ENCODE results near the gene GNAO1.

GNAO1 gene

DNA sequence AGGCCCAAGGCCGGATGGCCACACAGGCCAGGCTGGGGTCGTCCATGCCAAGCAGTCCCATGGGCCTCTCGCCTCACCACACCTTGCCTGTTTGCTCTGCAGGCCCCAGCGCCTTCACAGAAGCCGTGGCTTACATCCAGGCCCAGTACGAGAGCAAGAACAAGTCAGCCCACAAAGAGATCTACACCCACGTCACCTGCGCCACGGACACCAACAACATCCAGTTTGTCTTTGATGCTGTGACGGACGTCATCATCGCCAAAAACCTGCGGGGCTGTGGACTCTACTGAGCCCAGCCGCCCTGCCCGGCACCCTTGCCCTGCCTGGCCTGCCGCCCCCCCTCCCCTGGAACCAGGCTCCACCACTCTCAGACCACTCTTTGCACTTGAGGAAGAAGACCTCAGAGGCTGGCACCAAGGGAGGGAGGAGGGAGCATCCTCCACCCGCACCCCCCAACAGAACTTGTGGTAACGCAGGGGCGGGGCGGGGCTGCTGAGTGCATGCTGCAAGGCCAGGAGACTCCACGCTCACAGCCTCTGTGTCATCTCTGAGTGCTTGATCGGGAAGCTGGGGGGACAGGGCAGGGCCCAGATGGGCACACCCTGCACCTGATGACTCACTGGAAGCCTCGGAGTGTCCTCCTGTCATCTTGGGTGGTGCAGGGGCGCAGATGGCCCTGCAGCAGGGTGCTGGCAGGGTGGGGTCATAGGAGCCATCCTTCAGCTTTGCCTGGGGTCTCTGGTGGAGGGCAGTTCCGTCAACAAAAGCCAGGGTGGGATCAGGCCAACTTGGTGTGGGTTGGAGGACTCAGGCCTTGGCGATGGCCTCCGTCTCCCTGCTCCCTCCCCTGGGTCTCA lies 152.6 kb downstream of the GNAO1 start:
- TF ChIP-seq, protein P1, sequence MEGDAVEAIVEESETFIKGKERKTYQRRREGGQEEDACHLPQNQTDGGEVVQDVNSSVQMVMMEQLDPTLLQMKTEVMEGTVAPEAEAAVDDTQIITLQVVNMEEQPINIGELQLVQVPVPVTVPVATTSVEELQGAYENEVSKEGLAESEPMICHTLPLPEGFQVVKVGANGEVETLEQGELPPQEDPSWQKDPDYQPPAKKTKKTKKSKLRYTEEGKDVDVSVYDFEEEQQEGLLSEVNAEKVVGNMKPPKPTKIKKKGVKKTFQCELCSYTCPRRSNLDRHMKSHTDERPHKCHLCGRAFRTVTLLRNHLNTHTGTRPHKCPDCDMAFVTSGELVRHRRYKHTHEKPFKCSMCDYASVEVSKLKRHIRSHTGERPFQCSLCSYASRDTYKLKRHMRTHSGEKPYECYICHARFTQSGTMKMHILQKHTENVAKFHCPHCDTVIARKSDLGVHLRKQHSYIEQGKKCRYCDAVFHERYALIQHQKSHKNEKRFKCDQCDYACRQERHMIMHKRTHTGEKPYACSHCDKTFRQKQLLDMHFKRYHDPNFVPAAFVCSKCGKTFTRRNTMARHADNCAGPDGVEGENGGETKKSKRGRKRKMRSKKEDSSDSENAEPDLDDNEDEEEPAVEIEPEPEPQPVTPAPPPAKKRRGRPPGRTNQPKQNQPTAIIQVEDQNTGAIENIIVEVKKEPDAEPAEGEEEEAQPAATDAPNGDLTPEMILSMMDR (IDR thresholded peaks at IDR 0.05): no peak
- TF ChIP-seq ZFX (IDR thresholded peaks at IDR 0.05; ENCODE audit: borderline replicate concordance): no peak
- H3K27ac ChIP-seq: no peak overlapping the region

DNA sequence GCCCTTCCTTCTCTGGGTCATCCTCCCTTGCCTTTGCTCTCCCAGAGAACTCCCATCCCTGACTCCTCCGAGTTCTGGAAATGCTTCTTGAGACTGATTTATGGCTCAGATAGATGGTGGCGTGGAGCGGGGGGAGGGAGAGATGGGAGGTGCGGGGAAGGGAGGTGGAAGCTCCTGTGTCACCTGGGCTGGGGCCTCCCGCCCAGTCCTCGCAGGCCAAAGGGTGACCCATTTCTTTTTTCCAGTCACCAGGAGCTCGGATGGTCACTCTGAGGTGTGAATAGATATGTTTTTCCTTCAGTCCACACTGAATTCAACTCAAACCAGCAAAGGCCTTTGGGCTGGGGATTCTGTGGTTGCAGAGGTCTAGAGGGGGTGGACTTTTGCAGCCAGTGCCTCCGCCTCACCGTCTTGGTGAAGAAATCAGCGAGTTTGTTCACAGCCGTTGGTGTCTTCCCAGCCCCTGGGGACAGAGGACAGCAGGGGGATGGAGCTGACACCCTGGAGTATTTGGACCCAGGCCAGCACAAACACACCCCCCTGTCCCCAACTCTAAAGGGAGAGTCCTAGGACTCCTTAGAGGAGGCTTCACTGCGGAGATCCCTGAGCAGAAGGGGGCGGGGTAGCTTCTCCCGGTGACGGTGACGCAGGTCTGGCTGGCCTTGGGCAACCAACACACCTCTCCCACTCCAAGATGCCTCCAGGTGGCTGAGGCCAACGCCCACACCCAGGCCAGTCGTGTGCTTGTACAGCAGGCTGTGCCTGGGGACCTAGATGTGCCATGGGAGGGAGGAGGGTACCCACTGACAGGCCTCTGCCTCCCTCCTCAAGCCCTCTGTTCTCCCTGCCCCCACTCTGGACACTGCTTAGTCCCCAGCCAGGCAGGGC lies 153.5 kb downstream of the GNAO1 start:
- H3K27ac ChIP-seq: no peak overlapping the region
- no peak for TF ChIP-seq ZFX (IDR thresholded peaks at IDR 0.05; ENCODE audit: borderline replicate concordance)
- TF ChIP-seq, protein P1 (IDR thresholded peaks at IDR 0.05): no peak

DNA sequence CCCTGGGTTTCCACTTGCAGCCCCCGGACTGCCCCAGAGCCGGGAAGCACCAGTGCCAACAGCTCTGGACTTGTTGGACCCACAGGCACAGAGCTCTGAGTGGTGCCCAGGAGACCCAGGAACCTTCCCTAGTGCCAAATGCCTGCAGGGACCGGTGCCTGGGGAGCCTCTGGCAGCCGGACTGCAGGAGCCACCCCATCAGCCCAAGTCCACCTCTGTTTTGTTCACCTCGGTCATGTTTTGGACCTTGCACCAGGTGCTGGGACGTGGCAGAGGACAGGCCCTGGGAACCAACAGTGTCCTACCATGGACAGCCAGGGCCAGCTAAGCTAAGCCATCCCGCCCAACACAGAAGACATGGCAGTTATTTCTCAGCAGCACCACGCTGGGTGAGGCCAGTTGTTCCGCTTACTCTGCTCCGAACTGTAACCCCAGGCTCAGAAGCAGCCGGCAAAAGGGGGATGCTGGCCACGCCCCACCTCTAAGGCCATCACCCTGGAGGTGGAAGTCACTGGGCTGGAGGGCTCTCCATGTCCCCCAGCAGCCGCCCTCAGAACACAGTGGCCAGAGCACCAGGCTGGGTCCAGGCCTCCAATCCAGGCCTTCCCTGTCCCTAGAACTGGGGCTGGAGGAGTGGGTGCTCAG lies 154.2 kb downstream of the GNAO1 start:
- TF ChIP-seq ZFX (IDR thresholded peaks at IDR 0.05; ENCODE audit: borderline replicate concordance): no peak
- TF ChIP-seq, protein P1 (IDR thresholded peaks at IDR 0.05): no peak
- H3K27ac ChIP-seq: no peak overlapping the region

DNA sequence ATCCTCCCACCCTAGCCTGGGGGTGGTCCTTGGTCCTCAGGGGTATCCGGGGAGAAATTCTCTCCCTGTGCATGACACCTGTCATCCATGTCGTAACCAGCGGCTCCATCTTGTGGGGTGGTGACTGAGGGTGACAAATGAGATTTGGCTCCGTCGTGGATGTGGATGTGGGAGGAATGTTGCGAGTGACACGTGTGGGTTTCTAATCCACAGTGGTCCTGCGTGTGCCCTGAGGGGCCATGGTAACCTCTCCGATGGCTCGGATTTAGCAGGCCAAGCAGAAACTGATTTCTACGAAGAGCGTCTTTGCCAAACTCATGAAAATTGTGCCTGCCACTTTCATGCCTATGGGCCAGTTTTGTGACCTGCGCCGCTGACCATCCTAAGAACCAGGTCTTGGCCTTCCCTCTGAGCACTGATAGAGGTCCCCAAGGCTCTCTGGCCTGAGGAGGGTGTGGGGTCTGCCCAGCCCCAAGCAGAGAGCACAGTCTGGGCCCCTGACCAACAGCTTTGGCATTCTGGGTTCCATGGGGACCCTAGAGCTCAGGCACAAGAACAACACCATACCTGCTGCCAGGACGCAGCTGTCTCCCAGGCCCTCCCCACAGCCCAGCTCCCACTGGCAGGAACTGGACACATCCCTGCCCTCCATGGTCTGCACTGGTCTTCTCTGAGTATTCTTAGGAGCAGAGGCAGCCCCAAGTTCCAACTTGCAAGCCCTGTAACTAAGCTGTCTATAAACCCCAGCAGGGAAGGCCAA lies 155.0 kb downstream of the GNAO1 start:
- TF ChIP-seq, protein P1 (IDR thresholded peaks at IDR 0.05): no peak
- no peak for TF ChIP-seq ZFX (IDR thresholded peaks at IDR 0.05; ENCODE audit: borderline replicate concordance)
- no peak overlapping the region for H3K27ac ChIP-seq

DNA sequence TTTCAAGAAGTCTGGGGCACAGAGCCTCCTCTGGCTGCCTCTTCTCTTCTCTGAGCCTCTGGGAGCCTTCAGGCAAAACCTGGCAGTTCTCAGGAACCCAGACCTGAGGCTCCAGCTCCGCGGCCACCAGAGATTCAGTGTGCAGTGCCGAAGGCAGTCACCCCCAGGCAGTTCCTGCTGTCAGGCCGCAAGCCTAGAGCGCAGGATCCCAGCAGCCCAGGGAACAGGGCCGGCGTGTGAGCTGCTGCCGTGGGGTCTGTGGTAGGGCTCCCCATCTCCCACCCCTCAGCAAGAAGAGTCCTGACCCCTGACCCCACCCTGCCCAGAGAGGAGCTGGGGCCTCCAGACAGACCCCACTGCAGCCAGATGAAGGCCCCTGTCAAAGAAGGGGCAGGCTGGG lies 155.9 kb downstream of the GNAO1 start:
- H3K27ac ChIP-seq: no peak overlapping the region
- TF ChIP-seq, protein P1 (IDR thresholded peaks at IDR 0.05): no peak
- no peak for TF ChIP-seq ZFX (IDR thresholded peaks at IDR 0.05; ENCODE audit: borderline replicate concordance)

DNA sequence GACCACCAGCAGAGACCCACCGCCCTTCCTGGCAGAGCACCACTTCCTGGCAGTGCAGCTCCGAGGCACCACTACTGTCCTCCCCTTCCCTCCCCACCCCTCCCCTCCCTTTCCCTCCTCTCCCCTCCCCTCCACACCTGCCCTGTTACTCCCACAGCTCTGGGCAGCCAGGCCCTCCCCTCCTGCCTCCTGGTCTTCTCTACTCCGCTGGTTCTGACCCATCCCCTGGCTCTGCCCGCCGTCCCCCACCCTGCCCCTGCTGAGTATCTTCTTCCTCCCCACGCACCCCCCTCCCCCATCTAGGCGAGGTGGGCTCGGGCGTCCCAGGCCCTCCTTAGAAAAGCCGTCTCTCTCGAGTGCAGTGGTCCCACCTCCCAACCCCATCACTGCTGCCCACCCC lies 156.4 kb downstream of the GNAO1 start:
- no peak overlapping the region for H3K27ac ChIP-seq
- no peak for TF ChIP-seq ZFX (IDR thresholded peaks at IDR 0.05; ENCODE audit: borderline replicate concordance)
